SK-N-SH treated with all-trans-retinoic acid at 6 μM for 48 hours (cell line): ENCODE data around the gene SLC29A3.

ENCODE experiments used
- ARNTL ChIP-seq: fragments of 450-650 bp; formaldehyde crosslinking; IDR thresholded peaks from 2 replicates; pipeline ENCODE4 v1.5.0; 2020; ENCODE audit warnings: low read depth, mild to moderate bottlenecking, moderate library complexity, borderline replicate concordance
- BACH2 ChIP-seq: fragments of 250-450 bp; sonication (Bioruptor Pico); IDR thresholded peaks from 2 replicates; pipeline ENCODE4 v1.9.0; 2021; ENCODE audit warnings: mild to moderate bottlenecking, borderline replicate concordance
- ISL1 ChIP-seq: fragments of 250-450 bp; sonication (Bioruptor Pico); IDR thresholded peaks from 2 replicates; pipeline ENCODE4 v2.1.2; 2022; ENCODE audit warnings: mild to moderate bottlenecking, moderate library complexity
- PPARA ChIP-seq: fragments of 250-450 bp; sonication (Bioruptor Pico); IDR thresholded peaks from 2 replicates; pipeline ENCODE4 v1.5.0; 2020; ENCODE audit warnings: mild to moderate bottlenecking, borderline replicate concordance
- RARB ChIP-seq: fragments of 250-450 bp; sonication (Bioruptor Pico); IDR thresholded peaks from 2 replicates; pipeline ENCODE4 v1.8.0; 2021; ENCODE audit warnings: mild to moderate bottlenecking, moderate library complexity
- SNAI2 ChIP-seq: fragments of 250-450 bp; sonication (Bioruptor Pico); IDR thresholded peaks from 2 replicates; pipeline ENCODE4 v1.5.0; 2020; ENCODE audit warnings: mild to moderate bottlenecking, moderate library complexity
- ZFP3 ChIP-seq: fragments of 250-450 bp; sonication (Bioruptor Pico); IDR thresholded peaks from 2 replicates; pipeline ENCODE4 v1.5.0; 2020; ENCODE audit warnings: mild to moderate bottlenecking, moderate library complexity
- ZFP30 ChIP-seq: fragments of 450-650 bp; formaldehyde crosslinking; IDR thresholded peaks from 2 replicates; pipeline ENCODE4 v1.5.0; 2022; ENCODE audit warnings: mild to moderate bottlenecking, moderate library complexity
- ZNF565 ChIP-seq: fragments of 450-650 bp; formaldehyde crosslinking; conservative IDR thresholded peaks from 2 replicates; pipeline ENCODE4 v1.5.0; 2020; ENCODE audit warnings: low read depth, mild to moderate bottlenecking, moderate library complexity
- TF ChIP-seq, protein P1 (sequence below): fragments of 250-450 bp; sonication (Bioruptor Pico); IDR thresholded peaks from 2 replicates; pipeline ENCODE4 v1.8.0; 2020; ENCODE audit warnings: mild to moderate bottlenecking, moderate library complexity, borderline replicate concordance

- TF ChIP-seq BACH2 (CRISPR knock-in tag) (no peak), SNAI2 (no peak), RARB (CRISPR knock-in tag) (no peak), ARNTL (no peak), ZFP30 (CRISPR knock-in tag) (no peak), ISL1 (CRISPR knock-in tag) (no peak), PPARA (CRISPR knock-in tag) (no peak), ZFP3 (no peak), ZNF565 (CRISPR knock-in tag) (no peak)
- TF ChIP-seq, protein P1, sequence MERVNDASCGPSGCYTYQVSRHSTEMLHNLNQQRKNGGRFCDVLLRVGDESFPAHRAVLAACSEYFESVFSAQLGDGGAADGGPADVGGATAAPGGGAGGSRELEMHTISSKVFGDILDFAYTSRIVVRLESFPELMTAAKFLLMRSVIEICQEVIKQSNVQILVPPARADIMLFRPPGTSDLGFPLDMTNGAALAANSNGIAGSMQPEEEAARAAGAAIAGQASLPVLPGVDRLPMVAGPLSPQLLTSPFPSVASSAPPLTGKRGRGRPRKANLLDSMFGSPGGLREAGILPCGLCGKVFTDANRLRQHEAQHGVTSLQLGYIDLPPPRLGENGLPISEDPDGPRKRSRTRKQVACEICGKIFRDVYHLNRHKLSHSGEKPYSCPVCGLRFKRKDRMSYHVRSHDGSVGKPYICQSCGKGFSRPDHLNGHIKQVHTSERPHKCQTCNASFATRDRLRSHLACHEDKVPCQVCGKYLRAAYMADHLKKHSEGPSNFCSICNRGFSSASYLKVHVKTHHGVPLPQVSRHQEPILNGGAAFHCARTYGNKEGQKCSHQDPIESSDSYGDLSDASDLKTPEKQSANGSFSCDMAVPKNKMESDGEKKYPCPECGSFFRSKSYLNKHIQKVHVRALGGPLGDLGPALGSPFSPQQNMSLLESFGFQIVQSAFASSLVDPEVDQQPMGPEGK (CRISPR knock-in tag): no peak
Observed at GRCh38 chr10:71281646-71282322, 37.3 kb upstream of the SLC29A3 start.
